HG03342 (cell line): Measurements from ENCODE around the gene PSMA3.

Experiments used
- ATAC-seq: cut with Tn5 transposase; IDR thresholded peaks from one replicate; pipeline ENCODE4 v1.9.1; 2021; ENCODE audit warnings: mild to moderate bottlenecking, moderate library complexity; ENCODE audit not compliant: unreplicated experiment

The PSMA3 gene

GRCh38 chr14:58298477-58299400 is 54.1 kb downstream of the PSMA3 start, which contains the start of gene ARID4A:
ARID4A (plus strand) TSS chr14:58298555; CDS start chr14:58299855, 1,300 bp downstream.
- ATAC-seq: no peak

GRCh38 chr14:58299401-58300330 is 55.0 kb downstream of the PSMA3 start:
- no peak for ATAC-seq

- no peak for ATAC-seq
These were observed 56.8 kb downstream of the PSMA3 start for GRCh38 chr14:58301416-58301815.

GRCh38 chr14:58305730-58306129 is 61.1 kb downstream of the PSMA3 start:
- no peak for ATAC-seq

GRCh38 chr14:58307597-58308316 is 63.1 kb downstream of the PSMA3 start:
- ATAC-seq: no peak

- ATAC-seq: no peak
These were observed 64.4 kb downstream of the PSMA3 start for GRCh38 chr14:58309086-58309485.

GRCh38 chr14:58313699-58314098 is 69.1 kb downstream of the PSMA3 start:
- ATAC-seq: no peak

GRCh38 chr14:58315606-58316005 is 71.0 kb downstream of the PSMA3 start:
- ATAC-seq: no peak
